ENCODE measurements around the gene SUPT3H.
A peak's percentile ranks its signal among the peaks of the same experiment; 100 is the strongest.
"Not testable (repeated sequence)": the region's sequence is repeated elsewhere in the genome, so short reads cannot be mapped to it uniquely, and the experiment has no call there.

The SUPT3H gene

GRCh38 chr6:45170309-45170708, 207.4 kb downstream of the SUPT3H start:
- no peak for DNase-seq

- DNase-seq: no peak
These were observed 207.9 kb downstream of the SUPT3H start for GRCh38 chr6:45169815-45170214.

GRCh38 chr6:45163952-45164766, 213.6 kb downstream of the SUPT3H start:
- DNase-seq: no peak

- no peak for DNase-seq
These were observed 217.4 kb downstream of the SUPT3H start for GRCh38 chr6:45160305-45160704.

- DNase-seq: peak; percentile 59
These were observed 221.7 kb downstream of the SUPT3H start for GRCh38 chr6:45156075-45156474.

- no peak for DNase-seq
These were observed 222.3 kb downstream of the SUPT3H start for GRCh38 chr6:45155341-45155894.

- no peak for DNase-seq
These were observed 223.1 kb downstream of the SUPT3H start for GRCh38 chr6:45154679-45155078.

- no peak for DNase-seq
These were observed 228.9 kb downstream of the SUPT3H start for GRCh38 chr6:45148711-45149341.

- no peak for DNase-seq
These were observed 229.5 kb downstream of the SUPT3H start for GRCh38 chr6:45148278-45148677.

- DNase-seq: not testable (repeated sequence)
These were observed 232.1 kb downstream of the SUPT3H start for GRCh38 chr6:45145658-45146057.

GRCh38 chr6:45138765-45139164, 239.0 kb downstream of the SUPT3H start:
- DNase-seq: no peak

- DNase-seq: no peak
These were observed 241.2 kb downstream of the SUPT3H start for GRCh38 chr6:45136495-45136894.

- no peak for DNase-seq
These were observed 245.0 kb downstream of the SUPT3H start for GRCh38 chr6:45132658-45133294.

GRCh38 chr6:45132059-45132458, 245.7 kb downstream of the SUPT3H start:
- no peak for DNase-seq

GRCh38 chr6:45129051-45129450, 248.7 kb downstream of the SUPT3H start:
- DNase-seq: no peak

GRCh38 chr6:45127185-45127584, 250.5 kb downstream of the SUPT3H start:
- DNase-seq: no peak

- DNase-seq: no peak
These were observed 251.7 kb downstream of the SUPT3H start for GRCh38 chr6:45126033-45126432.

- DNase-seq: no peak
These were observed 254.7 kb downstream of the SUPT3H start for GRCh38 chr6:45123023-45123422.

- DNase-seq: no peak
These were observed 259.0 kb downstream of the SUPT3H start for GRCh38 chr6:45118754-45119153.

GRCh38 chr6:45116714-45117410, 260.9 kb downstream of the SUPT3H start:
- no peak for DNase-seq

- DNase-seq: no peak
These were observed 262.0 kb downstream of the SUPT3H start for GRCh38 chr6:45115696-45116095.

- DNase-seq: no peak
These were observed 265.0 kb downstream of the SUPT3H start for GRCh38 chr6:45112711-45113110.

- DNase-seq: no peak
These were observed 268.2 kb downstream of the SUPT3H start for GRCh38 chr6:45109551-45109950.

Measured in central memory CD4-positive, alpha-beta T cell (primary cell).